Measurements from ENCODE around the gene IQGAP2.

IQGAP2 gene

DNA sequence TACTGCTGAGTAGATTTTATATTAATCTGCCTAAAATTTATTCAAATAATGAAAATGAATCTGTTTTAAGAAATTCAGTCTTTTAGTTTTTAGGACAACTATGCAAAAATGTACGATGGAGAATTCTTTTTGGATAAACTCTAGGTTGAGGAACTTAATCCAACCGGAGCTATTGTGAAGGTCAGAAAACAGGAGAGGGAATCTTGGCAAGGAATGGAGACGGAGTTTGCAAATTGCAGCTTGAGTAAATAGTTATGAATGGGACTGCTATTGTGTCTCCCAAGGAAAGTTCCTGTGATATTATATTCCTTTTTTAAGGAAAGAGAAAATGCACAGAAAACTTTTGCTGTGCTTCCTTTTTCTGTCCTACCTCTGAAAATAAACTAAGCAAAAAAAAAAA lies 67.9 kb downstream of the IQGAP2 start:
- H3K4me3 ChIP-seq (ENCODE audit: low read depth, low read length) = no peak overlapping the region
- H3K4me1 ChIP-seq (ENCODE audit: control insufficient read depth in 1 of 2, insufficient read depth in 2 of 2, low read length in 2 of 2) = peaks cover 10 to 13% of the 10 kb centered on the region in 2 experiments
- H2AFZ ChIP-seq (ENCODE audit: insufficient read depth, low read length, poor library complexity) = no peak overlapping the region
- H3K18ac ChIP-seq (ENCODE audit: low read length) = no peak overlapping the region
- no peak overlapping the region for H3K27ac ChIP-seq (ENCODE audit: low read depth, low read length)
- no peak overlapping the region for H3K23ac ChIP-seq (ENCODE audit: low read length)
- no peak overlapping the region for H4K8ac ChIP-seq (ENCODE audit: low read depth, low read length)
- no peaks in the 10 kb centered on the region for H3K9me3 ChIP-seq (ENCODE audit: insufficient read depth, low read depth, low read length)
- H3K79me1 ChIP-seq (ENCODE audit: low read length) = no peaks in the 10 kb centered on the region
- H2AK5ac ChIP-seq (ENCODE audit: low read length) = no peak overlapping the region
- no peak overlapping the region for H3K4ac ChIP-seq (ENCODE audit: low read depth, low read length)
- H3K27me3 ChIP-seq (ENCODE audit: insufficient read depth, low read length) = no peaks in the 10 kb centered on the region
- WGBS (ENCODE audit: extremely low coverage, insufficient coverage, insufficient read length) = no CpG with 5 or more reads among the region's 3 CpGs
- DNase-seq = no peak
- H3K79me2 ChIP-seq (ENCODE audit: control insufficient read depth, insufficient read depth, low read length, poor library complexity) = no peaks in the 10 kb centered on the region
- no peak overlapping the region for H4K91ac ChIP-seq (ENCODE audit: low read depth, low read length)
- H4K12ac ChIP-seq (ENCODE audit: low read depth, low read length) = no peak overlapping the region
- H2BK5ac ChIP-seq (ENCODE audit: low read depth, low read length, poor library complexity) = no peak overlapping the region
- no peak overlapping the region for H2BK120ac ChIP-seq (ENCODE audit: insufficient read depth, low read length, poor library complexity)
- H2BK12ac ChIP-seq (ENCODE audit: low read length) = no peak overlapping the region
- no peak overlapping the region for H3K9ac ChIP-seq (ENCODE audit: low read length)
- H3K36me3 ChIP-seq (ENCODE audit: control insufficient read depth in 1 of 2, insufficient read depth in 2 of 2, low read length in 2 of 2) = no peaks in the 10 kb centered on the region
- H3K4me2 ChIP-seq (ENCODE audit: low read length) = no peak overlapping the region
- no peak overlapping the region for H3K14ac ChIP-seq (ENCODE audit: low read length)

DNA sequence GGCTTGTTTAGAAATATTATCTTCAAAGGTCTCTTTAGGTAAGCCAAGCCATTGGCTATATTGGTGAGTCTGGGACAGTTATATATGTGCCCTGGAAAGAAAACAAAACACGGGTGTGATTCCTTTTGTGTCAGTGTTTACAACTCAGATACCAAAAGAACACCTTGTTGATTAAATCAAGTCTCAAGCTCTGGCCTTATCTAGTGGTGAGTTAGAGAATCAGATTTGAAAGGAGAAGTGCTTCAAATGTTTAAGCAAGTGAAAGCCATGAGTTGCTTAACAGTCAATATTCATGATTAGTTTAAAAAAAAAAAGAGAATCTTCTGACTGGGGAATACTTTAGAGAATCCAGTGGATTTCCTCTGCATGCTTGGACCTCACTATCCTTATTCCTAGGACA lies 68.3 kb downstream of the IQGAP2 start:
- no peak overlapping the region for H2AFZ ChIP-seq (ENCODE audit: insufficient read depth, low read length, poor library complexity)
- H3K23ac ChIP-seq (ENCODE audit: low read length) = no peak overlapping the region
- H3K79me2 ChIP-seq (ENCODE audit: control insufficient read depth, insufficient read depth, low read length, poor library complexity) = no peaks in the 10 kb centered on the region
- H3K27me3 ChIP-seq (ENCODE audit: insufficient read depth, low read length) = no peaks in the 10 kb centered on the region
- no peak overlapping the region for H2BK5ac ChIP-seq (ENCODE audit: low read depth, low read length, poor library complexity)
- no CpG with 5 or more reads among the region's 1 CpG for WGBS (ENCODE audit: extremely low coverage, insufficient coverage, insufficient read length)
- H3K4me1 ChIP-seq (ENCODE audit: control insufficient read depth in 1 of 2, insufficient read depth in 2 of 2, low read length in 2 of 2) = peaks cover 11 to 15% of the 10 kb centered on the region in 2 experiments
- no peak overlapping the region for H3K4me3 ChIP-seq (ENCODE audit: low read depth, low read length)
- H3K36me3 ChIP-seq (ENCODE audit: control insufficient read depth in 1 of 2, insufficient read depth in 2 of 2, low read length in 2 of 2) = no peaks in the 10 kb centered on the region
- H3K27ac ChIP-seq (ENCODE audit: low read depth, low read length) = no peak overlapping the region
- no peak overlapping the region for H3K9ac ChIP-seq (ENCODE audit: low read length)
- H4K12ac ChIP-seq (ENCODE audit: low read depth, low read length) = no peak overlapping the region
- no peak overlapping the region for H3K4ac ChIP-seq (ENCODE audit: low read depth, low read length)
- no peak overlapping the region for H2BK120ac ChIP-seq (ENCODE audit: insufficient read depth, low read length, poor library complexity)
- no peaks in the 10 kb centered on the region for H3K9me3 ChIP-seq (ENCODE audit: insufficient read depth, low read depth, low read length)
- H3K14ac ChIP-seq (ENCODE audit: low read length) = no peak overlapping the region
- no peak overlapping the region for H2AK5ac ChIP-seq (ENCODE audit: low read length)
- H3K4me2 ChIP-seq (ENCODE audit: low read length) = no peak overlapping the region
- no peak overlapping the region for H4K91ac ChIP-seq (ENCODE audit: low read depth, low read length)
- H3K18ac ChIP-seq (ENCODE audit: low read length) = no peak overlapping the region
- H3K79me1 ChIP-seq (ENCODE audit: low read length) = no peaks in the 10 kb centered on the region
- no peak overlapping the region for H4K8ac ChIP-seq (ENCODE audit: low read depth, low read length)
- no peak for DNase-seq
- H2BK12ac ChIP-seq (ENCODE audit: low read length) = no peak overlapping the region

DNA sequence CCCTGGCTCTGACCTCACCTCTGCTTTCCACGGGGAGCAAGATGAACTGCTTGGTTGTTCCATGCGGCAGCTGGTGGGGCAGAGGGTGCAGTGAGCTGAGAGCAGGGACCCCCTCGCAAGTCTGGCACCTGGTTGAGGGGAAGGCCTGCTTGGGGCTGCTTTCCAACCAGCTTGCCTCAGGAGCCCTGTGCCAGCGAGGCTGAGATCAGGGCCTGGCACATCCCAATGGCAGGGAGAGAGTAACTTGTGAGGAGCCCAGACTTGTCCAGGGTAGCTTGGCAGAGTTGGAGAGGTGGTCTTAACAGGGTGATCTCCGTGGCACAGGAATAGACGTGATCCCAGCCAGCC lies 68.9 kb downstream of the IQGAP2 start:
- H3K79me1 ChIP-seq (ENCODE audit: low read length) = no peaks in the 10 kb centered on the region
- WGBS (ENCODE audit: extremely low coverage, insufficient coverage, insufficient read length) = no CpG with 5 or more reads among the region's 6 CpGs
- no peak overlapping the region for H3K4me2 ChIP-seq (ENCODE audit: low read length)
- no peak overlapping the region for H2BK12ac ChIP-seq (ENCODE audit: low read length)
- H3K9me3 ChIP-seq (ENCODE audit: insufficient read depth, low read depth, low read length) = no peaks in the 10 kb centered on the region
- no peak overlapping the region for H2AFZ ChIP-seq (ENCODE audit: insufficient read depth, low read length, poor library complexity)
- H3K4ac ChIP-seq (ENCODE audit: low read depth, low read length) = no peak overlapping the region
- H2BK5ac ChIP-seq (ENCODE audit: low read depth, low read length, poor library complexity) = no peak overlapping the region
- no peak overlapping the region for H3K9ac ChIP-seq (ENCODE audit: low read length)
- H3K23ac ChIP-seq (ENCODE audit: low read length) = no peak overlapping the region
- H3K27me3 ChIP-seq (ENCODE audit: insufficient read depth, low read length) = no peaks in the 10 kb centered on the region
- H3K27ac ChIP-seq (ENCODE audit: low read depth, low read length) = no peak overlapping the region
- no peak overlapping the region for H4K8ac ChIP-seq (ENCODE audit: low read depth, low read length)
- H2BK120ac ChIP-seq (ENCODE audit: insufficient read depth, low read length, poor library complexity) = no peak overlapping the region
- no peaks in the 10 kb centered on the region for H3K79me2 ChIP-seq (ENCODE audit: control insufficient read depth, insufficient read depth, low read length, poor library complexity)
- no peak for DNase-seq
- no peak overlapping the region for H4K91ac ChIP-seq (ENCODE audit: low read depth, low read length)
- H3K4me1 ChIP-seq (ENCODE audit: control insufficient read depth in 1 of 2, insufficient read depth in 2 of 2, low read length in 2 of 2) = peaks cover 11 to 15% of the 10 kb centered on the region in 2 experiments
- no peak overlapping the region for H3K14ac ChIP-seq (ENCODE audit: low read length)
- no peak overlapping the region for H3K18ac ChIP-seq (ENCODE audit: low read length)
- H4K12ac ChIP-seq (ENCODE audit: low read depth, low read length) = no peak overlapping the region
- H3K36me3 ChIP-seq (ENCODE audit: control insufficient read depth in 1 of 2, insufficient read depth in 2 of 2, low read length in 2 of 2) = no peaks in the 10 kb centered on the region
- H3K4me3 ChIP-seq (ENCODE audit: low read depth, low read length) = no peak overlapping the region
- no peak overlapping the region for H2AK5ac ChIP-seq (ENCODE audit: low read length)

DNA sequence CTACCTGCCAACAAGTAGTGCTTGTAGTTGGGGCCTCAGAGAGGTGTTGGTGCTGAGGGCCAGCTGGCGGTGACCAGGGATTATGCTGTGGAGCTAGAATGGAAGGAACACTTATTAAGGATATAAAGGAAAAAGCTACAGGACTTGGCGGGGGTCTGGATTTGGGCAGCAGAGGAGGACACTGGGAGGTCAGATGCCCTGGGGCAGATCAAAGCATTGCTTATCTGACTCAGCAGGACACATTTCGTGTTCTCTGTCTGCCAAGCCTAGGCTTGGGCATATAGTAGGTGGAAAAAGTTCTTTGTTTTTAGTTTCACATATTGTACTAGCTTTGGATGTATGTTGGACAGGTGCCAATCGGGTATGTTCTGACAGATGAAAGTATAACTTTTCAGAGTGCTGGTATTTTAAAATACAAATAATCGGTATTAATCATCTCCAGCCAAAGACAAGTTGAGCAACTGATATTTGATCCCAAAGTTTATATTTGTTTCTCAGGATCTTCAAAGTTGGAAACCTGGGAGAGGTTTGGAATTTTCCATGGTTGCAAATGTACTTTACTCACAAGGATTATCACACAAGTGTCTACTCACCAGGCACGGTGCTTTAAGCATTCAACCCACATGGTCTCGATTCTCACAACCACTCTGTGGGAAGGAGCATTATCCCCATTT lies 69.4 kb downstream of the IQGAP2 start:
- H3K4me3 ChIP-seq (ENCODE audit: low read depth, low read length) = no peak overlapping the region
- no peak overlapping the region for H3K27ac ChIP-seq (ENCODE audit: low read depth, low read length)
- no peaks in the 10 kb centered on the region for H3K79me1 ChIP-seq (ENCODE audit: low read length)
- H3K27me3 ChIP-seq (ENCODE audit: insufficient read depth, low read length) = no peaks in the 10 kb centered on the region
- H2BK120ac ChIP-seq (ENCODE audit: insufficient read depth, low read length, poor library complexity) = no peak overlapping the region
- no peak overlapping the region for H3K14ac ChIP-seq (ENCODE audit: low read length)
- no peak overlapping the region for H4K12ac ChIP-seq (ENCODE audit: low read depth, low read length)
- H3K9ac ChIP-seq (ENCODE audit: low read length) = no peak overlapping the region
- no peaks in the 10 kb centered on the region for H3K9me3 ChIP-seq (ENCODE audit: insufficient read depth, low read depth, low read length)
- no peak overlapping the region for H2BK12ac ChIP-seq (ENCODE audit: low read length)
- no peak overlapping the region for H3K23ac ChIP-seq (ENCODE audit: low read length)
- H4K91ac ChIP-seq (ENCODE audit: low read depth, low read length) = no peak overlapping the region
- no peak overlapping the region for H4K8ac ChIP-seq (ENCODE audit: low read depth, low read length)
- H3K4me2 ChIP-seq (ENCODE audit: low read length) = no peak overlapping the region
- H3K36me3 ChIP-seq (ENCODE audit: control insufficient read depth in 1 of 2, insufficient read depth in 2 of 2, low read length in 2 of 2) = no peaks in the 10 kb centered on the region
- no peak for DNase-seq
- no peak overlapping the region for H2AK5ac ChIP-seq (ENCODE audit: low read length)
- WGBS (ENCODE audit: extremely low coverage, insufficient coverage, insufficient read length) = no CpG with 5 or more reads among the region's 7 CpGs
- no peak overlapping the region for H3K4ac ChIP-seq (ENCODE audit: low read depth, low read length)
- H3K18ac ChIP-seq (ENCODE audit: low read length) = no peak overlapping the region
- no peak overlapping the region for H2AFZ ChIP-seq (ENCODE audit: insufficient read depth, low read length, poor library complexity)
- no peak overlapping the region for H2BK5ac ChIP-seq (ENCODE audit: low read depth, low read length, poor library complexity)
- peaks cover 11 to 15% of the 10 kb centered on the region in 2 experiments for H3K4me1 ChIP-seq (ENCODE audit: control insufficient read depth in 1 of 2, insufficient read depth in 2 of 2, low read length in 2 of 2)
- no peaks in the 10 kb centered on the region for H3K79me2 ChIP-seq (ENCODE audit: control insufficient read depth, insufficient read depth, low read length, poor library complexity)

Data from trophoblast cell (in vitro differentiated cells and primary cell).